K562 (cell line): ENCODE measurements around the gene RACK1. TPM values are rescaled to one million over a fixed set of nuclear protein-coding genes. Genes with fewer than 3 reads are reported as not detected.

Source experiments
- AFF4 ChIP-seq: sonication (generic); formaldehyde crosslinking; IDR thresholded peaks from 2 replicates; pipeline ENCODE4 v1.8.0; 2023; ENCODE audit warnings: mild to moderate bottlenecking, missing genetic modification reagents
- ATF6 ChIP-seq: sonication (generic); formaldehyde crosslinking; IDR thresholded peaks from 2 replicates; pipeline ENCODE4 v1.4.0; 2020; ENCODE audit warnings: mild to moderate bottlenecking, missing genetic modification reagents
- DNMT1 ChIP-seq: fragments of 450-650 bp; IDR thresholded peaks from 2 replicates; pipeline ENCODE4 v1.6.1; 2016; ENCODE audit warnings: antibody characterized with exemption, mild to moderate bottlenecking
- FOXA3 ChIP-seq, 2 experiments: fragments of 450-650 bp in 1 of 2; sonication (generic) in 1 of 2; formaldehyde crosslinking; IDR thresholded peaks in 1 of 2; conservative IDR thresholded peaks in 1 of 2; 2 replicates each; pipeline versions ENCODE4 v1.4.0 to v1.8.0; 2020 to 2022; ENCODE audit warnings: mild to moderate bottlenecking in 2 of 2, missing genetic modification reagents in 1 of 2
- FUS ChIP-seq: fragments of 200-400 bp; formaldehyde crosslinking; optimal IDR thresholded peaks from 2 replicates; pipeline ENCODE3; 2017; ENCODE audit warnings: low read depth, low read length
- HNRNPLL ChIP-seq: fragments of 200-400 bp; formaldehyde crosslinking; IDR thresholded peaks from 2 replicates; pipeline ENCODE4 v1.6.1; 2017; ENCODE audit warnings: low read length, low read depth, mild to moderate bottlenecking; ENCODE audit not compliant: poor library complexity, severe bottlenecking
- ILK ChIP-seq: fragments of 450-650 bp; IDR thresholded peaks from 2 replicates; pipeline ENCODE4 v1.6.1; 2016; ENCODE audit warnings: missing genetic modification characterization, low read depth, mild to moderate bottlenecking, missing compliant biosample characterization, moderate library complexity, borderline replicate concordance
- LCOR ChIP-seq: sonication (generic); formaldehyde crosslinking; IDR thresholded peaks from 2 replicates; pipeline ENCODE4 v1.8.0; 2022; ENCODE audit warnings: mild to moderate bottlenecking, missing genetic modification reagents
- MAX ChIP-seq: sonication (generic); formaldehyde crosslinking; IDR thresholded peaks from 2 replicates; pipeline ENCODE4 v1.9.0; 2022; ENCODE audit warnings: mild to moderate bottlenecking, missing genetic modification reagents
- POLR2G ChIP-seq: fragments of 200-400 bp; formaldehyde crosslinking; IDR thresholded peaks from 2 replicates; pipeline ENCODE4 v1.6.1; 2017; ENCODE audit warnings: low read depth, mild to moderate bottlenecking, antibody characterized with exemption, low read length, moderate library complexity
- RAD21 ChIP-seq, 2 experiments: fragments of 250-450 bp in 1 of 2; fragments of 450-650 bp in 1 of 2; sonication (Bioruptor Pico) in 1 of 2; formaldehyde crosslinking in 1 of 2; IDR thresholded peaks in 1 of 2; conservative IDR thresholded peaks in 1 of 2; 2 replicates each; pipeline versions ENCODE4 v1.4.0 to v1.8.0; 2020 to 2022; ENCODE audit warnings: mild to moderate bottlenecking in 2 of 2, moderate library complexity in 1 of 2
- SMAD1 ChIP-seq: fragments of 150-350 bp; IDR thresholded peaks from 2 replicates; pipeline ENCODE4 v1.6.1; 2014; ENCODE audit warnings: low read length, low read depth; ENCODE audit not compliant: partially characterized antibody
- SRSF3 ChIP-seq: fragments of 200-400 bp; formaldehyde crosslinking; IDR thresholded peaks from 2 replicates; pipeline ENCODE4 v1.6.1; 2016; ENCODE audit warnings: mild to moderate bottlenecking, low read length, moderate library complexity; ENCODE audit not compliant: insufficient read depth
- TBP ChIP-seq: optimal IDR thresholded peaks from 2 replicates; pipeline ENCODE3; 2011; ENCODE audit warnings: low read depth, low read length, improper control_type of control experiment
- TCF3 ChIP-seq: sonication (generic); formaldehyde crosslinking; IDR thresholded peaks from 2 replicates; pipeline ENCODE4 v1.4.0; 2020; ENCODE audit warnings: mild to moderate bottlenecking, missing genetic modification reagents
- ZBTB1 ChIP-seq: sonication (generic); formaldehyde crosslinking; IDR thresholded peaks from 2 replicates; pipeline ENCODE4 v1.8.1; 2023; ENCODE audit warnings: missing genetic modification reagents, low read depth, mild to moderate bottlenecking, borderline replicate concordance
- ZNF354B ChIP-seq: fragments of 250-450 bp; sonication (Bioruptor Pico); IDR thresholded peaks from 2 replicates; pipeline ENCODE4 v1.4.0; 2020
- ZNF707 ChIP-seq: fragments of 250-450 bp; sonication (Bioruptor Pico); conservative IDR thresholded peaks from 2 replicates; pipeline ENCODE4 v1.8.0; 2022; ENCODE audit warnings: inconsistent platforms, mild to moderate bottlenecking, moderate library complexity
- ZNF764 ChIP-seq: fragments of 250-450 bp; sonication (Bioruptor Pico); IDR thresholded peaks from 2 replicates; pipeline ENCODE4 v1.4.0; 2020; ENCODE audit warnings: low read depth, mild to moderate bottlenecking, moderate library complexity
- polyA plus RNA-seq, 8 experiments: library from polyadenylated mRNA; depleted of rRNA in 4 of 8; stranded (reverse) in 5 of 8; unstranded in 3 of 8; fragments of >200 nt; fragmentation: Nextera tagmentation in 2 of 8; fragmentation: Illumina TruSeq in 1 of 8; extraction: Ambion mirVana in 2 of 8; extraction: Trizol in 1 of 8; gene quantifications; 2 replicates each; pipeline versions ENCODE4 v1.2.1 to v1.2.3, GENCODE V29; 2011 to 2014; ENCODE audit warnings: inconsistent platforms in 1 of 8, missing spikeins in 1 of 8
- total RNA-seq, 7 experiments: library from RNA; depleted of rRNA in 6 of 7; stranded (reverse); fragments of >200 nt in 6 of 7; fragmentation: Illumina TruSeq in 2 of 7; extraction: Trizol in 2 of 7; gene quantifications; 2 replicates each; pipeline versions ENCODE4 v1.2.1 to v1.2.3, GENCODE V29; 2011 to 2021; ENCODE audit warnings: low replicate concordance in 1 of 7

RACK1 gene
- total and polyA plus RNA-seq, 9 of the 15 experiments (the other 6 are each of a cell fraction or from before 2014, with no cell fraction given): 2,303 to 5,311 (median 3,833) TPM

DNA sequence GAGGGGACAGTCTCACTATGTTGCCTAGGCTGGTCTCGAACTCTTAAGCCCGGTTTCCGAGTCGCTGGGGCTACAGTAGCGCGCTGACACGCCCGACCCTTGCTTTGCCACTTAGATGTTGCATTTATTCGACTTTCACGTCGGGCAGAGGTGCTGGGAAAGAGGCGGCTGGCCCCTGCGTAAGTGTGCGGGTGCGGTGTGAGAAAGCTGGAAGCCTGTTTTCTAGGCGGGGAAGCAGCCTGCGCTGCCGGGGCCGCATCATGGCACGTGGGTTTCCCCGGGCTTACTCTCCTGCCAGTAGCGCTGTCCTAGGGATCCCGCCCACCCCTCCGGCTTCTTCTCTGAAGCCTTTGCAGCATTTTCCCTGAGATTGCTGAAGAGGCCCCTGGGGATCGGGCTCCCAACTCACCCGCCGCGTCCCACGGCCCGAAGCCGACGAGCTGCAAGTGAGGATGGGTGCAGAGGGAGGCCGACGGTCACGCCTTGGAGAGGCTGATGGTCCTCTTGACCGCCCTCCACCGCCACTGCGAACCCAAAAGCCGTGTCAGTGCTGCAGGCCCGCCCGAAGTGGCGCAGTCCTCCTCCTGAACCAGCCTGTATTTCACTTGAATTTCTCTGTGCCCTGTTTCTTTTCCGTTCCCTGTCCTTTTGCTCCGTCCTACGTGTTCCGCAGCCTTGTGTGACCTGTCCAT lies 26.4 kb downstream of the RACK1 start (continued):
- TF ChIP-seq AFF4 (CRISPR knock-in tag) (no peak), TBP (peak; percentile 79), LCOR (0 out of 2 replicates have a peak, but pooled peaks have one; percentile 62), ZBTB1 (no peak), MAX (CRISPR knock-in tag) (peak; percentile 84), FUS (no peak), SRSF3 (no peak), RAD21 (CRISPR knock-in tag; conservative IDR thresholded peaks at IDR 0.05 in 1 of 2, IDR thresholded peaks at IDR 0.05 in 1 of 2) (0 out of 4 replicates have a peak, but pooled peaks of 1 of the 2 experiments have one; percentile 14), ZNF354B (CRISPR knock-in tag) (no peak), ZNF764 (CRISPR knock-in tag) (no peak), FOXA3 (CRISPR knock-in tag; conservative IDR thresholded peaks at IDR 0.05 in 1 of 2, IDR thresholded peaks at IDR 0.05 in 1 of 2) (no peak), ZNF707 (CRISPR knock-in tag) (no peak), TCF3 (CRISPR knock-in tag) (no peak), HNRNPLL (peak; percentile 70), POLR2G (peak; percentile 64), ILK (tag) (no peak), SMAD1 (no peak), ATF6 (CRISPR knock-in tag) (no peak), DNMT1 (no peak)
